HG02852 (cell line): ENCODE data around the gene UGT2B15.
"Not testable (repeated sequence)": the region's sequence is repeated elsewhere in the genome, so short reads cannot be mapped to it uniquely, and the experiment has no call there.

Source experiments
- ATAC-seq: cut with Tn5 transposase; IDR thresholded peaks from one replicate; pipeline ENCODE4 v1.9.1; 2021; ENCODE audit warnings: mild to moderate bottlenecking, moderate library complexity; ENCODE audit not compliant: unreplicated experiment

UGT2B15 gene

DNA sequence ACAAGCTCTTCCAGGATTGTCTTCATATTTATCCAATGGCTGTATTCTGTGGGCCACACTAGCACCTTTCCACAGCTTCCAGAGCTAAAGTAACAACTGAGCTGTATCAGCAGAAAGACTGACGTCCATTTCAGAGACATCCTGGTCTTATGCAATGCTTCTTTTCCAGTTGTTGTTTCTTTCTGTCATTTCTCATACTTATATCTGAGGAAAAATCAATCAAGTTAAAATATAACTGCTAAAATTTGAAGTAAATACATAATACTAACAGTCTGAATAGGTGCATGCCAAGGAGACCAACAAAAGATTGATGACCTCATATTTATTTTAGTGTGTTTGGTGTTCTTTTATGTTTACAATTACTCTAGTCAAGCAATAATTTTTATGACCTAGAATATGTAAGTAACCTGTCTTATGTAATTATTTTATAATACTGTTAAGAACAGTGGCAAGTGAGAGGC lies at the start of gene UGT2B15:
UGT2B15 (minus strand) TSS at position 174 of the 461 bp plus-strand sequence; CDS start at position 140, 34 bp downstream.
- not testable (repeated sequence) for ATAC-seq

DNA sequence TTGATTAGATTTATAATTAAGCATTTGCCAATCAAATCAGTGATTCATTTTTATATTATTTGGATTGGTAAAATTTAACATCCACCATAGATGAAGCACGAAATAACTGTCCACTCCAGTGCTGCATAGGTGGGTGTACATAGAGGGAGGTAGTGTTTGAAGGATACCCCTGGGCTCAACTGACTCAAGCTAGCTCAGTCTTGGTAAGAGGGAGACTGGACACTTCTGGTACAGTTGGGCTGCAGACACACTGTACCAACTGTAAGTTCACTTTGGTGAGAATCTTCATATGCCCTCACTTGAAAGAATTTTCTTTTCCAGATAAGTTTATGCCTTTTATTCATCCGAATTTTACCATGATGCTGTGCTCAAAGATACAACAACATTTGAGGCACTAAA lies 48.6 kb upstream of the UGT2B15 start:
- ATAC-seq = no peak

DNA sequence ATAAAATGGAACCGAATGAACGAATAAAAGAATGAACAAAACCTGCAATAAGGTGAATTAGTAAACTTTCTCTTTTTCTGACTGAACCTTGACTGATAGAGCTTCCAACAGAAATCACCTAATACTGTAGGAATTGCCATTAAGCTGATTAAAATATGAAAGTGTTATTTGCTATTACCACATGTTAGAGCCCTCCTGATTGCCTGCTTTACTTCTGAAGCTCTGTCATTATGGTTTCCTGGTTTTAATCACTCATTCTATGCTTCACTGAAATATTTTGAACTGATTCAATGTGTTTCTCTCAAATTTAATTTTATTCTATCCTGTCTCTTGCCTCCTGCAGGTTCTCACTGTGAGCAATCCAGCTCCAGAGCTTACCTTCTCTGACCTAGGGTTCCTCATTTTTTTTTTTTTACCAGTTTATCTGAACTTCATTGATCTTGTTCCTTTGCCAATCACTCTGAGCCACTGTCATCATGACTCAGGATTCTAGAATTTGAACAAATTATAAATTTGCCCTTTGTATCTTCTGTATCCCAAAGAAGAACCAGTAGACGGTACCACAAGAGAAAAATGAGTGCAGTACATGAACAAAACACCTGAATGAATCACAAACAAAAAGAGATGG lies 48.1 kb upstream of the UGT2B15 start:
- no peak for ATAC-seq

DNA sequence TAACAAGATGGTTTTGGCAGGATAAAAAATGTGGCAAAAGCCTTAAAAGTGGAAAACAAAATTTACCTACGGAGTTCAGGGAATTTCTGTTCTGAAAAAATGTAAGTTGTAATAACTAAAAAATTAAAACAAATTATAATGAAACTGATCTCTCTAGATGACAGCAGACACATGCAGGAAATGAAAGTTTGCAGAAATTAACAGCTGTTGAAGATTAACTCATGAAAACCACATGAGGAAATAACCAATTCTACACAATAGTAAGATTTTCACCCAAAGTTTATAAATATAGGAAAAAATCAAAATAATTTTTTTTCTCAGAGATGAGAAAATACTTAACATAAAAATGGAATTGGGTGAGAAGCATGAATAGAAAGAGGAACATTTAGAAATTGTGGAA lies 47.5 kb upstream of the UGT2B15 start:
- no peak for ATAC-seq

DNA sequence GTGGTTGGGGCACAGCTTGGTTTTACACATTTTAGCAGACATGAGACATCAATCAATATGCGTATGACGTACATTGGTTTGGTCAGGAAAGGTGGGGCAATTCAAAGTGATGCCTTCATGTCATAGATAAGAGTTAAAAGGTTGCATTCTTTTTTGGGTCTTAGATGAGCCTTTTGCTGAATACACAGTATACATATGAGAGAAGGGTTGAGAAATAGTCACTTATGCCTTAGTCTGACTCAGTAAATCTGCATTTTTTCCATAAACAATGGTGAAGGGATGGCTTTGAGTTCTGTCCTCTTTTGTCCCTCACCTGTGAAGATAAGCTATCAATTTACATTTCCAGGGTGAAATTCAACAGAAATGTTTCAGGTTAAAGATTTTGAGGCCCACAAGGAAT lies 43.9 kb upstream of the UGT2B15 start:
- ATAC-seq = no peak

DNA sequence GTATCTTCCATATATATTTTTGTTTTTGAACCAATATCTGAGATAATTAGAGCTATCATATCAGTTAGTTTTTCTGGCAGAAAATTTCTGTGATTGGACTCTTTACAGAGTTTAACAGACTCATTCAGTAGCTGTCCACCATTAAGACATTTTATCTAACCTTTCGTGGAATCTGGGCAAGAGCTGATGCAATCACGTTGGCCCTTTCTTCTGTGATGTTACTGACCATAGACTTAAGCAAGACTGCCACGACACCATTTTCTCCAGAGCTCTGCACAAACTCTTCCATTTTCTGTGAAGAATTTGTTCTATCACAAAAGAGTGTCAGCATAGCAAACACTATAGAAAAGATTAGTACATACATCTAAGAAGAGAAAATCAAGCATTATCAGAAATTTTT lies 41.8 kb upstream of the UGT2B15 start:
- ATAC-seq = no peak

DNA sequence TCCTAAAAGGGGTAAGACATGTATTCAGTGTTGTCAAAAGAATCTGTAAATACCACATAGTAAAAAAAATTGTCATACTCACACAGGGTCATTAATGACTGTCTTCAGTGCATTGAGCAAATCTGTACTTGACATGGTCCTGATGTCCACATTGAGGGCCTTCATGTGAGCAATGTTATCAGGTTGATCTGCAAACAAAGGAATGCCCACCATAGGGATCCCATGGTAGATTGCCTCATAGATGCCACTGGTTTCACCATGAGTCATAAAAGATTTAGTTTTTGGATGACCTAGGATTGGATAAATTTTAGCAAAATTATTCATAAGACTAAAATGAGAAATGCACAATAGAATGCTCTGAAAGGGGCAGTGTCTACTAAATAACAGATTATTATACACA lies 38.1 kb upstream of the UGT2B15 start:
- ATAC-seq = no peak

DNA sequence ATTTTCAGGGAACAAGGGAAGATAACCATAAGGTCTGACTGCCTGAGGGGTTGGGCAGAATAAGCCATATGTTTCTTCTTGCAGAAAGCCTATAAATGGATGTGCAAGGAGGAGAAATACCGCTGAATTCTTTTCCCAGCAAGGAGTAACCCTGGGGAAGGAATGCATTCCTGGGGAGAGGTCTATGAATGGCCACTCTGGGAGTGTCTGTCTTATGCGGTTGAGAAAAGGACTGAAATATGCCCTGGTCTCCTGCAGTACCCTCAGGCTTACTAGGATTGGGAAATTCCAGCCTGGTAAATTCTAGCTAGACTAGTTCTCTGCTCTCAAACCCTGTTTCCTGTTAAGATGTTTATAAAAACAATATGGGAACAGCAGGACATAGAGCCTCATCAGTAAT lies 32.7 kb upstream of the UGT2B15 start:
- ATAC-seq = not testable (repeated sequence)

DNA sequence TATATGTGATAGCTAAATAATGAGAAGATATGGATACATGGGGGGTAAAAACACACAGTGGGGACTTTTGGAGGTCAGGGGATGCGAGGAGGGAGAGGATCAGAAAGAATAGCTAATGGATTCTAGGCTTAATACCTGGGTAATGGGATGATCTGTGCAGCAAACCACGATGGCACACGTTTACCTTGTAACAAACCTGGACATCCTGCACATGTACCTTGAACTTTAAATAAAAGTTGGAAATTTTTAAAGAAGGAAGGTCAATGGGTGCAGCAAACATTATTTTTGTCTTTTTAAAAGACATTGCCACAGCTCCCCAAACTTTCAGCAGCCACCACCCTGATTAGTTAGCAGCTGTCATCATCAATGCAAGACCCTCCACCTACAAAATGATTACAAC lies 29.7 kb upstream of the UGT2B15 start:
- no peak for ATAC-seq

DNA sequence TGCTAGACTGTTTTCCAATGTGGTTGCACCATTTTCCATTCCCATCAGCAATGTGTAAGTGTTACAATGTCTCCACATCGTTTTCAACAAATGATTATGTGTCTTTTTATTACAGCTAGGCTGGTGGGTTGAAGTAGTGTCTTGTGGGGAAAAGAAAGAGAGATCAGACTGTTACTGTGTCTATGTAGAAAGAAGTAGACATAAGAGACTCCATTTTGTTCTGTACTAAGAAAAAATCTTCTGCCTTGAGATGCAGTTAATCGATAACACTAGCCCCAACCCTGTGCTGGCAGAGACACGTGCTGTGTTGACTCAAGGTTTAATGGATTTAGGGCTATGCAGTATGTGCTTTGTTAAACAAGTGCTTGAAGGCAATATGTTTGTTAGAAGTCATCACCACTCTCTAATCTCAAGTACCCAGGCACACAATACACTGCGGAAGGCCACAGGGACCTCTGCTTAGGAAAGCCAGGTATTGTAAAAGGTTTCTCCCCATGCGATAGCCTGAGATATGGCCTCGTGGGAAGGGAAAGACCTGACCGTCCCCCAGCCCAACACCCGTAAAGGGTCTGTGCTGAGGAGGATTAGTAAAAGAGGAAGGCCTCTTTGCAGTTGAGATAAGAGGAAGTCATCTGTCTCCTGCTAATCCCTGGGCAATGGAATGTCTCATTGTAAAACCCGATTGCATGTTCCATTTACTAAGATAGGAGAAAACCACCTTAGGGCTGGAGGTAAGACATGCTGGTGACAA lies 23.0 kb upstream of the UGT2B15 start:
- ATAC-seq = no peak

DNA sequence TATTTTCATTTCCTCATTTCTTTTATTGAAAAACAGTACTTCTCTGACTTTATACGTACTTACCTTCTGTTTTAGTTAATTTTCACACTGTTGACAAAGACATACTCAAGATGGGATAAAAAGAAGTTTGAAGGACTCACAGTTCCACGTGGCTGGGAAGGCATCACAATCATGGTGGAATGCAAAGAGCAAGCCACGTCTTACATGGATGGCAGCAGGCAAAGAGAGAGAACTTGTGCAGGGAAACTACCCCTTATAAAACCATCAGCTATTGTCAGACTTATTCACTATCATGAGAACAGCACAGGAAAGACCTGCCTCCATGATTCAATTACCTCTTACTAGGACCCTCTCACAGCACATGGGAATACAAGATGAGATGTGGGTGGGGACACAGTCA lies 20.7 kb upstream of the UGT2B15 start:
- no peak for ATAC-seq

DNA sequence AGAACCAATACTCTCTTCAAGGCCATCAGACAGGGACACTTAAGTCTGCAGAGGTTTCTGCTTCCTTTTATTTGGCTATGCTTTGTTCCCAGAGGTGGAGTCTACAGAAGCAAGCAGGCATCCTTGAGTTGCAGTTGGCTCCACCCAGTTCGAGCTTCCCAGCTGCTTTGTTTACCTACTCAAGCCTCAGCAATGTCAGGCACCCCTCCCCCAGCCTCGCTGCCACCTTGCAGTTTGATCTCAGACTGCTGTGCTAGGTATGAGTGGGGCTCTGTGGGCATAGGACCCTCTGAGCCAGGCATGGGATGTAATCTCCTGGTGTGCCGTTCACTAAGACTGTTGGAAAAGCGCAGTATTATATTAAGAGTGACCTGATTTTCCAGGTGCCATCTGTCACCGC lies 12.6 kb upstream of the UGT2B15 start:
- ATAC-seq = no peak

DNA sequence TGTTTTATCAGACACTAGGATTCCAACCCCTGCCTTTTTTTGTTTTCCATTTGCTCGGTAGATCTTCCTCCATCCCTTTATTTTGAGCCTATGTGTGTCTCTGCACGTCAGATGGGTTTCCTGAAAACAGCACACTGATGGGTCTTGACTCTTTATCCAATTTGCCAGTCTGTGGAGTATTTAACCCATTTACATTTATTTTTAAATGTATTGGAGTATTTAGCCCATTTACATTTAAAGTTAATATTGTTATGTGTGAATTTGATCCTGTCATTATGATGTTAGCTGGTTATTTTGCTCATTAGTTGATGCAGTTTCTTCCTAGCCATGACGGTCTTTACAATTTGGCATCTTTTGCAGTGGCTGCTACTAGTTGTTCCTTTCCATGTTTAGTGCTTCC lies 10.8 kb upstream of the UGT2B15 start:
- ATAC-seq = not testable (repeated sequence)

DNA sequence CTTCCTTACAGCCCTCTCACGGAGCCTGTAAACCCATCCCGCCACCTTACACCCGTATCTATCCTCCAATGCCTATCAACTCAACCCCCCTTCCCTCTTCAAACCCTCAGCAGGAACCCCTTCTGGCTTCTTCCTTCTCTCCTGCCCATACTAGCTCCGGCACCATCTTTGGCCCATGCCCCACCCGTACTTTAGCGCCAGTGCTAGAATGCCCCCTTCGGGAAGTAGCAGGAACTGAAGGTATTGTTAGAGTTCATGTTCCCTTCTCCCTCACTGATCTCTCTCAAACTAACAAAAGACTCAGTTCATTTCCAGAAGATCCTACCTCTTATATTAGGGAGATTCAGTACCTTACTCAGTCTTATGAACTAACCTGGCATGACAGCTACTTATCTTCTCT lies 2.7 kb upstream of the UGT2B15 start:
- no peak for ATAC-seq

DNA sequence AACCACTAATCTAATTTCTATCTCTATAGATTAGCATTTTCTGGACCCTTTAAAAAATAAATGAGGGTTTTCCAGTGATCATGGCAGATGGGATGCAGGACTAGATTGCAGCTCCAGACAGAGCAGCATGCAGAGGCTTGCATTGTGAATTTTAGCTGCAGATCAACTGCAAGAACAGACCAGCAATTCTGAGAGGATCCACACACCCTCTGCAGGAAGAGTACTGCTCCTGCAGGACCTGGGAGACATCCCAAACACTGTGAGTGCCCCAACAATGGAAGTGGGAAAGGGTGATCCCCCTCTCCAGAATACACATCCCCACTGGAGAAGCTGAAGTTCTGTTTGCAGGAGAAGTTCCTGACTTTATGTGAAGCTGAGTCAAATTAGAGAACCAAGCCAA lies 765 bp upstream of the UGT2B15 start:
- not testable (repeated sequence) for ATAC-seq

DNA sequence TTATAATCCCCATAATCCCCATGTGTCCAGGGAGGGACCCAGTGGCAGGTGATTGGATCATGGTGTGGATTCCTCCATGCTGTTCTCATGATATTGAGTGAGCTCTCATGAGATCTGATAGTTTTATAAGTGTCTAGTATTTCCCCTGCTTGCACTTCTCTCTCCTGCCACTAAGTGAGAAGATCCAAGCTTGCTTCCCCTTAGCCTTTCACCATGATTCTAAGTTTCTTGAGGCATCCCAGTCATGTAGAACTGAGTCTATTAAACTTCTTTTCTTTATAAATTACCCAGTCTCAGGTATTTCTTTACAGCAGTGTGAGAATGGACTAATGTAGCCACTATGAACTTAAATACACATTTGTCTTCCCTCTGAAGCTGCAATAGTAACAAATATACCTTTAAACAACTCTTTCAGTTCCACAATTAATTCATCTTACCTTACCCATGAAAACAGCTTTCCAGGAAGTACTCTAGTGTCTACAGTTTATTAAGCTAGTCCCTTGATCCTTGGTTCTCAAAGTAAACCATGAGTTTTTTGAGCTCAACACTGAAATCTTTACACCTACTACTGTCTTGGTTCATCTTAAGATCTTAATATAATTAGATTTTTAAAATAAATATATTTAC lies 1.8 kb downstream of the UGT2B15 start:
- not testable (repeated sequence) for ATAC-seq

DNA sequence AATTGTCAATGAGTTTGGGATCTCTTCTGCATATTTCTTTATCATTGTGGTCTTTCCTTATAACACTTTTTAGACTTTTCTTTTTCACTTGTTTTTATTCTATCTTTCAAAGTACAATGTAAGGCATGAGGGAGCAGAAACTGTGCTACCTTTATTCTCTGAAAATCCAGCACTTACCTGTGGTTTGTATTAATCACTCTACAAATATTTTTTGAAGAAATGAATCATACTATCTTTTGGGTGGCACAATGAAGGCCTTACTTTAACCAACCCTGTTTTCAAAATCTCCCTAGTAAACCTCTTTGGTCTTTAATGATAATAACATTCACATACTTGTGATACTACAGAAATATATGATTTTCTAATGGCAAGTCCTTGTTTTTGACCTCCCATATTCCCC lies 2.9 kb downstream of the UGT2B15 start:
- not testable (repeated sequence) for ATAC-seq

DNA sequence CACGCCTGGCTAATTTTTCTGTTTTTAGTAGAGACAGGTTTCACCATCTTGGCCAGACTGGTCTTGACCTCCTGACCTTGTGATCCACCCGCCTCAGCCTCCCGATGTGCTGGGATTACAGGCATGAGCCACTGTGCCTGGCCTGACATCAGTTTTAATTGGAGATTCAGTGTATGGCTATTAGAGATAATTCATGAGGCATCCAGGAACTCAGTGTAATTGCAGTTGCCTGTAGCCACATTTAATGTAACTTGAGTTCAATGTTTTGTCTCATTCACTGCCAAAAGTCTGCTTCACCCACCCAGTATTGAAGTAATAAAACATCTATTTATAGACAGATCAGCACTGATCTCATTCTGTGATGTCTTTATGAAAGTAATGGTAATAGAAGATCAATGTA lies 5.7 kb downstream of the UGT2B15 start:
- not testable (repeated sequence) for ATAC-seq

DNA sequence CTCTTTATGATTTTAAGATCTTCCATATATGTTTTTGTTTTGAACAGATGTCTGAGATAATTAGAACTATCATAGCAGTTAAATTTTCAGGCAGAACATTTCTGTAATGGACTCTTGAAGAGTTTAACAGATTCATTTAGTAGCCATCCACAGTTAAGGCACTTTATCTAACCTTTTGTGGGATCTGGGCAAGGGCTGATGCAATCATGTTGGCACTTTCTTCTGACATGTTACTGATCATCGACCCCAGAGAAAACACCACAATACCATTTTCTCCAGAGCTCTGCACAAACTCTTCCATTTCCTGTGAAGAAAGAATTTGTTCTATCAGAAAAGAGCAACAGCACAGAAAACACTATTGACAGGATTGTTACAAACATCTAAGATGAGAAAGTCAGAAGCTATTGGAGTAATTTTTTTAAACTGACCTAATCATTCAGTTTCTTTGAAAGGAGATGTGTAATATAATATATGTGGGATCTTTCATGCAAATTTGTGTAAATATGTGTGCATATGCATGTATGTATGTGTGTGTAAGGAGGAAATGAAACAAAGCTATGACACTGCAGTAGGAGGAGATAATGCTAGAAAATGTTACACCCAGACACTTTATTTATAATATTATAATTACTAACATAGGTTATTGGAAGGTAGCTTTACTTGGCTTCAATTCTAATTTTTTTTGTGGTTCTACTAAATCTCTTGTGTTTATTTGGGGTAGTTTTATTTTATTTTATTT lies 7.4 kb downstream of the UGT2B15 start:
- ATAC-seq = peak; percentile 78

DNA sequence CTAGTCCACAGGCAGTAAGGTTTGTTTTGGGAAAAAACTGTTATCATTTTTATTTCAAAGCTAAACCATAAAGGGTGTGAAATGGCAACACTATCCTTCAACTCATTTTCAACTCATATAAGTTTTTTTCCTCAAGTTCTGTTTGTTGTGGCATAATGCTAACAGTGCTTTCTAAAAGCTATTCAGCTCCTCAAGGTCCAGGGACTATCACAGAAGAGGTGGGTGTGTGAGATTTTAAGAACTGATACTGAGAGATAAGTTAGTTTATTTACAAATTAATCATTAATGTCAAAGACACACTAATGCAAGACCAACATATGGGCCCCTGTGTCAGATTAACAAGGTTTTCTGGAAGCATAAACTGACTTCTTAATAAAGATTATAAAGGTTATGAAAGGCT lies 11.8 kb downstream of the UGT2B15 start:
- no peak for ATAC-seq

DNA sequence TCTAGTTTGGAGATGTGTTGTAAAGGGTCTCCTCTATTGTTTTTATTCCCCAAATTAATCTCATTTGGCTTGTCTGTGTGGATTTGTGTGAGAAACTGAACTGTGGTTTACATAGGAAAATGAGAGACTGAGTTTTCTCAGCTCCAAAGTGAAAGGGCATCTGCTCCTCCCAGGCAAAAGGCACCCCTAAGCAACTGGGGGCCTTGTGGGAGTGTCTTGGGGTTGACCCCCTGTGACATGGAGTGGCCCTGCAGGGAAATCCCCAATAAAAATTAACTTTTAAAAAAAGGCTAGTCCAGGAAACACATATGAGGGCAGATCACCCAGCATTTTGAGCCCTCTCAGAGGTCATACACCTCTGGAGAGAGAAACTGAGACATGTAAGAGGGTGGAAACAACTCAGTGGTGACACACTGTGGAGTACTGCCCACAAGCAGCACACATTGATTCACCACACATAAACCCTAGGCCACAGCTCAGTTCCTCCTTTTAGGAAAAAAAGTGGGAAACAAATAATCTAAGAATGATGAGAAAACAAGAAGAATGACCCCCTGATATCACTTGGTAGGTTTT lies 13.3 kb downstream of the UGT2B15 start:
- peak; percentile 76 for ATAC-seq
